Lower lobe of right lung (tissue), 2 donors: Measurements from ENCODE around the gene SHOX. TPM values are rescaled to one million over a fixed set of nuclear protein-coding genes. Genes with fewer than 3 reads are reported as not detected.
"Not testable (repeated sequence)": the region's sequence is repeated elsewhere in the genome, so short reads cannot be mapped to it uniquely, and the experiment has no call there.

Source experiments
- ATAC-seq, 2 donors: fragments of 200-7000 bp; cut with Tn5 transposase; one replicate each; pipeline ENCODE4 v1.9.1; 2020 to 2022; ENCODE audit warnings: mild to moderate bottlenecking in 2 of 2, moderate library complexity in 2 of 2
- DNase-seq: peaks from one replicate; pipeline ENCODE4 v3.0.0-alpha.2; 2020
- H3K27ac ChIP-seq: fragments of 200-600 bp; one replicate; pipeline ENCODE4 v1.8.0; 2022
- H3K27me3 ChIP-seq: fragments of 200-600 bp; one replicate; pipeline ENCODE4 v1.8.0; 2022; ENCODE audit warnings: low read depth
- H3K36me3 ChIP-seq: fragments of 200-600 bp; one replicate; pipeline ENCODE4 v1.8.0; 2022; ENCODE audit warnings: mild to moderate bottlenecking
- H3K4me1 ChIP-seq: fragments of 200-600 bp; one replicate; pipeline ENCODE4 v1.8.0; 2022
- H3K4me3 ChIP-seq: fragments of 200-600 bp; one replicate; pipeline ENCODE4 v1.8.0; 2022; ENCODE audit warnings: mild to moderate bottlenecking
- H3K9me3 ChIP-seq: fragments of 200-600 bp; one replicate; pipeline ENCODE4 v1.8.0; 2022
- intact Hi-C: fragments of 100-400 bp; cut with DNase I; formaldehyde crosslinking; loops from one replicate; pipeline ENCODE4 v1.11.0; 2022
- total RNA-seq: library from RNA; stranded (reverse); fragmentation: NEBNext Ultra II Directional; extraction: Animal tissue kit (Norgen Biotek cat#: 25700); gene quantifications from one replicate; pipeline ENCODE4 v1.2.1, GENCODE V29; 2021
- TF ChIP-seq, protein P1 (sequence below): fragments of 200-600 bp; IDR thresholded peaks from one replicate; pipeline ENCODE4 v1.8.0; 2022; ENCODE audit warnings: antibody characterized with exemption, mild to moderate bottlenecking
- donor health status: DM: no; HTN: yes; CAD: no; lungs with severe emphysema.

Gene SHOX
- total RNA-seq, 1 donor from 2014 or later = not detected

DNA sequence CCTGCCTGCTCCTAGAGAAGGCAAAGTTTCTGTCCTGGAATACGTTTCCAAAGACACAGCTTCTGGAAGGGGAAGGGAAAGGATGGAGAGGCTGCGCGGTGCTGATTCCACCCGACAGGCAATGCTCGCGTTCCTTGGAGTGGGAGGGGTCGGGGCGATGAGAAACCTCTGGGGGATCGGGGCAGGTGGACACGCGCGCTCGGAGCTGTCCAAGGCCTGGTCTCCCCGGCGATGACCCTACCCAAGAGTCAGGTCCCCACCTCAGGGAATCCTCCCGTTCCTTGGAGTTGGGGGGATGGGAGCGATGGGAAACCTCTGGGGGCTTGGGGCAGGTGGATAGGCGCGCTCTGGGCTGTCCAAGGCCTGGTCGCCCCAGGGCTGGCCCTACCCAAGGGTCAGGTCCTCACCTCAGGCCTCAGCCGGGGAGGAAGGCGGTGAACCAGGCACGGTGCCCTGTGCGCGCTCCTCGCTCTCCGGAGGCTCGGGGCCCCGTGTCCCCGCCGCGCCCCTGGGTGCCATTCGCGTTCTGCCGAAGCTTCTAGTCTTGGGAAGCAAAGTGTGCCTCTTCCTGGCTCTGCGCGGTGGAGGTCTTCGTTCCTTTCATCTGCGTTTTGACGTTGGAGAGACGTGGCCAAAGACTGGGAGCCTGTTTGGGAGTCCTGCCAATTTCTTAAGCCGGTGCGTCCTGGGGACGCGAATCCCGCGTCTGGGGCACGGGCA is 10.6 kb upstream of the SHOX start:
- ATAC-seq (no peak), DNase-seq (no peak)
- H3K9me3 ChIP-seq = no peaks in the 10 kb centered on the region
- H3K4me1 ChIP-seq = no peaks in the 10 kb centered on the region
- no peak overlapping the region for H3K27ac ChIP-seq
- TF ChIP-seq, protein P1, sequence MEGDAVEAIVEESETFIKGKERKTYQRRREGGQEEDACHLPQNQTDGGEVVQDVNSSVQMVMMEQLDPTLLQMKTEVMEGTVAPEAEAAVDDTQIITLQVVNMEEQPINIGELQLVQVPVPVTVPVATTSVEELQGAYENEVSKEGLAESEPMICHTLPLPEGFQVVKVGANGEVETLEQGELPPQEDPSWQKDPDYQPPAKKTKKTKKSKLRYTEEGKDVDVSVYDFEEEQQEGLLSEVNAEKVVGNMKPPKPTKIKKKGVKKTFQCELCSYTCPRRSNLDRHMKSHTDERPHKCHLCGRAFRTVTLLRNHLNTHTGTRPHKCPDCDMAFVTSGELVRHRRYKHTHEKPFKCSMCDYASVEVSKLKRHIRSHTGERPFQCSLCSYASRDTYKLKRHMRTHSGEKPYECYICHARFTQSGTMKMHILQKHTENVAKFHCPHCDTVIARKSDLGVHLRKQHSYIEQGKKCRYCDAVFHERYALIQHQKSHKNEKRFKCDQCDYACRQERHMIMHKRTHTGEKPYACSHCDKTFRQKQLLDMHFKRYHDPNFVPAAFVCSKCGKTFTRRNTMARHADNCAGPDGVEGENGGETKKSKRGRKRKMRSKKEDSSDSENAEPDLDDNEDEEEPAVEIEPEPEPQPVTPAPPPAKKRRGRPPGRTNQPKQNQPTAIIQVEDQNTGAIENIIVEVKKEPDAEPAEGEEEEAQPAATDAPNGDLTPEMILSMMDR = no peak
- intact Hi-C loops = no loop called here
- H3K4me3 ChIP-seq = no peak overlapping the region
- H3K27me3 ChIP-seq = peaks cover 35% of the 10 kb centered on the region
- H3K36me3 ChIP-seq = no peaks in the 10 kb centered on the region

DNA sequence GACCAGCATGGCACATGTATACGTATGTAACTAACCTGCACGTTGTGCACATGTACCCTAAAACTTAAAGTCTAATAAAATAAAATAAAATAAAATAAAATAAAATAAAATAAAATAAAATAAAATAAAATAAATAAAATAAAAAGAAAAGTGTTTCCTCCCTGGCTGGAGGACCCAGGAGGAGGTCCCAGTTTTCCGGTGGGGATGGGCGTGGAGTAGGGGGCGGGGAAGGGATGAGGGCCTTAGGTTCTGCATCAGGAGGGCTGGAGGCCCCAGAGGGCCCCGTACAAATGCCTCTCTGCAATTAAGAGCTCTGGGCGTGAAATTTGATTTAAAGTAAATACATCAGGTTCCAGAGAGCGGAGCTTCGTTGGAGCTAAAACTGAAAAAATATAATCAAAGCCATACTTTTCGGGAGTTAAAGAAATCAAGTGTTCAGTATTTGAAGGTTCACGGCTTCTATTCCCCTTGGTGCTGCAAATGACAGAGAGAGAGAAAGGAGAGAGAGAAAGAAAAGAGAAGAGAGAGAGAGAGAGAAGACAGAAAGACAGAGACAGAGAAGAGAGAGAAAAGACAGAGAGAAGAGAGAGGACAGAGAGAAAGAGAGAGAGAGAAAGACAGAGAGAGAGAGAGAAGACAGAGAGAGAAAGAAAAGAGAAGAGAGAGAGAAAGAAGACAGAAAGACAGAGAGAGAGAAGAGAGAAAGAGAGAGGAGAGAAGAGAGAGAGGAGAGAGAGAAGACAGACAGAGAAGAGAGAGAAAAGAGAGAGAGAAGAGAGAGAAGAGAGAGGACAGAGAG is 8.7 kb upstream of the SHOX start:
- no peak for DNase-seq
- no peaks in the 10 kb centered on the region for H3K9me3 ChIP-seq
- no peak overlapping the region for H3K4me3 ChIP-seq
- H3K36me3 ChIP-seq = no peaks in the 10 kb centered on the region
- H3K27me3 ChIP-seq = peaks cover 38% of the 10 kb centered on the region
- no peak for ATAC-seq
- no peaks in the 10 kb centered on the region for H3K4me1 ChIP-seq
- intact Hi-C loops = no loop called here
- TF ChIP-seq, protein P1 = no peak
- H3K27ac ChIP-seq = no peak overlapping the region

DNA sequence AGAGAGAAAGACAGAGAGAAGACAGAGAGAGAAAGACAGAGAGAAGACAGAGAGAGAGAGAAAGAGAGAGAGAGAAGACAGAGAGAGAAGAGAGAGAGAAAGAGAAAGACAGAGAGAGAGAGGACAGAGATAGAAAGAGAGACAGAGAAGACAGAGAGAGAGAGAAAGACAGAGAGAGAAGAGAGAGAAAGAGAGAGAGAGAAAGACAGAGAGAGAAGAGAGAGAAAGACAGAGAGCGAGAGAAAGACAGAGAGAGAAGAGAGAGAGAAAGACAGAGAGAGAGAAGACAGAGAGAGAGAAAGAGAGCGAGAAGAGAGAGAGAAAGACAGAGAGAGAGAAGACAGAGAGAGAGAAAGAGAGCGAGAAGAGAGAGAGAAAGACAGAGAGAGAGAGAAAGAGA is 7.8 kb upstream of the SHOX start:
- H3K27ac ChIP-seq, DNase-seq, H3K36me3 ChIP-seq, ATAC-seq, intact Hi-C loops, H3K4me3 ChIP-seq, H3K9me3 ChIP-seq, H3K4me1 ChIP-seq: not testable (repeated sequence)
- peaks cover 43% of the 10 kb centered on the region for H3K27me3 ChIP-seq

DNA sequence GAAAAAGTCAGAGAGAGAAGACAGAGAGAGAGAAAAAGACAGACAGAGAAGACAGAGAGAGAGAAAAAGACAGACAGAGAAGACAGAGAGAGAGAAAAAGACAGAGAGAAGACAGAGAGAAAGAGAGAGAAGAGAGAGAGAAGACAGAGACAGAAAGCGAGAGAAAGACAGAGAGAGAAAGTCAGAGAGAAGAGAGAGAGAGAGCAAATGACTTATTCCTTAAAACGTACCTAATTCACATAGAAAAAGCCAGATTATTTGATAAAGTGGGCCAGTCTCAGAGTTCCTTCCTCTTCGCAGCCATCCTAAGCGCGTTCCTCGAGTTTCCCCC is 7.4 kb upstream of the SHOX start:
- Histone ChIP-seq H3K36me3 (no peaks in the 10 kb centered on the region), H3K9me3 (no peaks in the 10 kb centered on the region), H3K27me3 (peaks cover 43% of the 10 kb centered on the region), H3K4me3 (no peak overlapping the region), H3K27ac (no peak overlapping the region), H3K4me1 (no peaks in the 10 kb centered on the region)
- no peak for ATAC-seq
- intact Hi-C loops = no loop called here
- no peak for DNase-seq
- TF ChIP-seq, protein P1 = no peak

DNA sequence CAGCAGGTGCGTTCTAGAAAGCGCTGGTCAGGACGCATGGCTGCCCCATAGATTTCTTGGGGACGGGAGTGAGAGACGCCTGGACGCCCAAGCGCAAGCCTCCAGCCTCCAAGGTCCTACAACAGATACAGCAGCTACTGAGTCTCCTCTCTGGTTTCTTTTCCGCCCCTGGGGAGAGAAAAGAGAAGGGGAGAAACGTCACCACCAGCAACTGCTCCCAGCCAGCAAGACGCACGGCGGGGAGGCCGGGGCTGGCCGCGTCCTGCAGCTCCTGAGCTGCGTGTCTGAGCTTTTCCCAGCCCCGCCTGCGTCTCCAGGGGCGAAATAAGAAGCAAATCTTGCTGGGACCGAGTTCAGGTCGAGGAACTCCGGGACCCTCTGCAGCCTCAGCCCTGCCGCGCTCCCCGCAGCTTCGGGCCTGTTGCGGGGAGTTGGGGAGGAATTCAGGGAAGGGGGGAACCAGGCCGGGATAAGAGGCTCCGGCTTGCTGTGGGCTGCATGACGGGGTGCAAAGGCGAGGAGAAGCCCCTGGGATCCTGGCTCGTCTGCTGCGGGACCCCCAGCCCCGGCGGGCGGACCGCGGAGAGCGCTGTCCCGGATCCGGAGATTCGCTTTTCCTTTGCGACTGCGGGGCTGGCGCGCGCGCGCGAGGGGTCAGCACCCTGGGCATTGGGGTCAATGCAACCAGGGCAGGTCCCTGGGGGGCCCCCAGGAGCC is 6.8 kb upstream of the SHOX start:
- intact Hi-C loops = no loop called here
- Histone ChIP-seq H3K27me3 (peaks cover 40% of the 10 kb centered on the region), H3K36me3 (no peaks in the 10 kb centered on the region), H3K9me3 (no peaks in the 10 kb centered on the region), H3K27ac (no peak overlapping the region), H3K4me3 (no peak overlapping the region), H3K4me1 (no peaks in the 10 kb centered on the region)
- ATAC-seq = no peak
- TF ChIP-seq, protein P1 = no peak
- DNase-seq = no peak
